Dendritic cell treated with granulocyte-macrophage colony-stimulating factor and Interleukin-4, amounts not matched to agents 40 ng/mL and 50 ng/mL, for 4 days (primary cell): ENCODE data around the gene BCAS4.

Source experiments
- H3K27ac Mint-ChIP-seq: one replicate; pipeline ENCODE4 v1.8.0; 2022; ENCODE audit warnings: mild to moderate bottlenecking, mixed read lengths
- H3K27me3 Mint-ChIP-seq: one replicate; pipeline ENCODE4 v1.8.0; 2022; ENCODE audit warnings: mild to moderate bottlenecking, mixed read lengths
- H3K36me3 Mint-ChIP-seq: one replicate; pipeline ENCODE4 v1.8.0; 2022; ENCODE audit warnings: low read depth, mixed read lengths
- H3K4me1 Mint-ChIP-seq: one replicate; pipeline ENCODE4 v1.8.0; 2022; ENCODE audit warnings: low read depth, mixed read lengths
- H3K4me3 Mint-ChIP-seq: one replicate; pipeline ENCODE4 v1.8.0; 2022; ENCODE audit warnings: mild to moderate bottlenecking, moderate library complexity, mixed read lengths
- H3K9me3 Mint-ChIP-seq: one replicate; pipeline ENCODE4 v1.8.0; 2022; ENCODE audit warnings: mixed read lengths
- intact Hi-C: fragments of 100-400 bp; cut with micrococcal nuclease; formaldehyde crosslinking; loops from one replicate; pipeline ENCODE4 v1.15.0; 2022

The BCAS4 gene

DNA sequence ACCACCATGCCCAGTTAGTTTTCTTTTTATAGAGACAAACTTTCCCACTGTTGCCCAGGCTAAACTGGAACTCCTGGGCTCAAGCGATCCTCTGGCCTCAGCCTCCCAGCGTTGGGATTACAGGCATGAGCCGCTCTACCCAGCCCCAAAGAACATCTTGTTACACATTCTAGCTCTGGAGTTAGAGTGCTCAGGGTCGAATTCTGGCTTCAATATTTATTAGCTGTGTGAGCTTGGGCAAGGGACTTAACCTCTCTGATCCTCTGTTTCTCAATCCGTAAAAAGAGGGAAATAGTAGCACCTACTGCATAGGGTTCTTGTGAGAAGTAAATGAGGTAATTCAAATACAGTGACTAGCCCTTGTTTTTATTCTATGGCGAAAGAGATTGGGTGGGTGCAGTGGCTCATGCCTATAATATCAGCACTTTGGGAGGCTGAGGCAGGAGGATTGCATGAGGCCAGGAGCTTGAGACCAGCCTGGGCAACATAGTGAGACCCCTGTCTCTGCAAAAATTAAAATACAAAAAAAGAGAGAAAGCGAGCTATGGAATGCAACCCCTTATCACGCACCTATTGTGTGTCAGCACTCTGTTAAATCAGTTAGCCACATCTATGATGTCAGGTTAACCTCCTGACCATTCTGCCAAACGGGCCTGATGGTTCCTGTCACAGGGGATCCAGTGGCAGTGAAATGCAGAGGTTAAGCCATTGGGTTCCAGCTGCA lies 19.7 kb downstream of the BCAS4 start:
- Mint-ChIP-seq H3K27ac (no peak overlapping the region), H3K4me1 (peaks cover 8% of the 10 kb centered on the region), H3K36me3 (no peaks in the 10 kb centered on the region), H3K27me3 (peaks cover 2% of the 10 kb centered on the region), H3K9me3 (no peaks in the 10 kb centered on the region), H3K4me3 (no peak overlapping the region)
- intact Hi-C loops: no loop called here

DNA sequence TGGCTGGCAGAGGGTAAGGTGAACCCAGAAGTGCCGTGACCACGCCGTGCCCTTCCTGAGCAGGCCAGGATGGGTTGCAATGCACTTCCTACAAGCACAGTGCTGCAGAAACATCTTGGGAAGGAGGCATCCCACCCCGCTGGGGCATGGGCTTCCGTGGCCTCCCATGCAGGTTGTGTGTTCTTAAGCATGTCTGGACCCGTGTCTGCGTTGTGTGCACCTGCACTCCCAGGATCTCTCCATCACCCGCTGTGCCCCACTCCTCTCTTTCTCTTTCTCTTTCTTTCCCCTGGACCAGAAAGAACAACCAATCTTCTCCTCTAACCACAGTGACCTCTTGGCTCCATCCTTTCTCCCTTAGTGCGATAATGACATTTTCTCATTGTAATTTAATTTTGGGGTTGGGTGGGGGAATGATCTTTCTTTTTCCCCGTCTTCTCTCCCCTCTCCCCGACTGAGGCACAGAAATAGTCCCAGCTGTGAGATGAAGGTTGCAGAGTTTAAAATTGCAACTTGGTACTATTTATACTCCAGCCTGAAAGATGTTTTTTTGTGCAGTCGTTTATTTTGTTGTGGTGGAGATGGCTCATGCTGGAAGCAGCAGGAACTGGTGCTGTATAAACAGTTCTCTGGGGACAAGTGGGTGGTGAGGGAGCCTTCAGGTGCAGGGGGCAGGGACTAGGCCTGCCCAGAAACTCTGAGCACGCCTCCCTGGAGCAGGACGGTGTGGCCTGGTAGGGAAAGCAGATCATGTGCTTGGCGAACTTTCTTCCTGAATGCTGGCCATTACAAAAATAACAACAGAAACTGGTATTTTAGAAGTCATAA lies 20.5 kb downstream of the BCAS4 start:
- Mint-ChIP-seq H3K27ac (no peak overlapping the region), H3K36me3 (no peaks in the 10 kb centered on the region), H3K4me1 (peaks cover 8% of the 10 kb centered on the region), H3K9me3 (no peaks in the 10 kb centered on the region), H3K27me3 (peaks cover 2% of the 10 kb centered on the region), H3K4me3 (no peak overlapping the region)
- intact Hi-C loops: no loop called here

DNA sequence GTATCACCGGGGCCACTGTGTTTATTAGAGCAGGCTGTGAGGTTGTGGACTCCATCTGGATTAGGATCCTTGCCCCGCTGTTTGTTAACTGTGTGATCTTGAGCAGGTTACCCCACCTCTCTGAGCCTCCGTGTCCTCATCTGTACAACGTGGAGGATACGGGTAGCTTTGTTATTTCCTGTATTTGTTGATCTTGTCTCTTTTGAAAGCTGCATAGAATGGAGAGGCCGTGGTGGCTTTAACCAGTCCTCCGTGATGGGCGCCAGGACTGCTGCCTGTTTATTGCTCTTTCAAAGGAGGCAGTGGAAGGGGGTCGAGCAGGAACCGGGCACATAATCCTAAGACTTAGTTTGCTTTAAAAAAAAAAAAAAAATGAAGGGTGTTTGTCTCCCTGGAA lies 22.9 kb downstream of the BCAS4 start:
- H3K4me1 Mint-ChIP-seq: peaks cover 8% of the 10 kb centered on the region
- no peaks in the 10 kb centered on the region for H3K36me3 Mint-ChIP-seq
- peak overlapping the region; percentile 77 for H3K27ac Mint-ChIP-seq

DNA sequence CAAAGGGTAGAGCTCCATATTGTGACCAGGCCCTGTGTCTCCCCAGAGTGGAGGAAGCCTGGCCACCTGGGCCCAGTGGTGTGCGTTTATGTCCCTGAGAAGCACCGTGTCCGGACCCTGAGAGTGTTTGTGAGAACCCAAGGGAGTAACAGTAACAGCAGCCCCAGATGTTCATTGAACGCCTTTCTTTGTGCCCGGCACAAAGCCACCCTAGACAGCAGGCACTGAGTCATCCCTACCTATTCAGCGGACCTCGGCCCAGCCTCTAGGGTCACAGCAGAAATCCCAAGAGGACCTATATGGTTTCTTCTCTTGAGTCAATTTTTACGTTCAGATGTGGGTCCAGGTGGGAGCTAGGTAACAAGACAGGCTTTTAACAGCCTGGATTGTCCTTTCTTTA lies 24.5 kb downstream of the BCAS4 start:
- H3K36me3 Mint-ChIP-seq: no peaks in the 10 kb centered on the region
- intact Hi-C loops: no loop called here
- no peak overlapping the region for H3K4me3 Mint-ChIP-seq
- H3K27ac Mint-ChIP-seq: no peak overlapping the region
- no peaks in the 10 kb centered on the region for H3K27me3 Mint-ChIP-seq
- H3K4me1 Mint-ChIP-seq: peaks cover 8% of the 10 kb centered on the region
- H3K9me3 Mint-ChIP-seq: no peaks in the 10 kb centered on the region

More for the DNA sequence above, 22.9 kb downstream of the BCAS4 start:
- intact Hi-C loops: no loop called here
- H3K4me3 Mint-ChIP-seq: no peak overlapping the region
- no peaks in the 10 kb centered on the region for H3K9me3 Mint-ChIP-seq
- peaks cover 2% of the 10 kb centered on the region for H3K27me3 Mint-ChIP-seq

DNA sequence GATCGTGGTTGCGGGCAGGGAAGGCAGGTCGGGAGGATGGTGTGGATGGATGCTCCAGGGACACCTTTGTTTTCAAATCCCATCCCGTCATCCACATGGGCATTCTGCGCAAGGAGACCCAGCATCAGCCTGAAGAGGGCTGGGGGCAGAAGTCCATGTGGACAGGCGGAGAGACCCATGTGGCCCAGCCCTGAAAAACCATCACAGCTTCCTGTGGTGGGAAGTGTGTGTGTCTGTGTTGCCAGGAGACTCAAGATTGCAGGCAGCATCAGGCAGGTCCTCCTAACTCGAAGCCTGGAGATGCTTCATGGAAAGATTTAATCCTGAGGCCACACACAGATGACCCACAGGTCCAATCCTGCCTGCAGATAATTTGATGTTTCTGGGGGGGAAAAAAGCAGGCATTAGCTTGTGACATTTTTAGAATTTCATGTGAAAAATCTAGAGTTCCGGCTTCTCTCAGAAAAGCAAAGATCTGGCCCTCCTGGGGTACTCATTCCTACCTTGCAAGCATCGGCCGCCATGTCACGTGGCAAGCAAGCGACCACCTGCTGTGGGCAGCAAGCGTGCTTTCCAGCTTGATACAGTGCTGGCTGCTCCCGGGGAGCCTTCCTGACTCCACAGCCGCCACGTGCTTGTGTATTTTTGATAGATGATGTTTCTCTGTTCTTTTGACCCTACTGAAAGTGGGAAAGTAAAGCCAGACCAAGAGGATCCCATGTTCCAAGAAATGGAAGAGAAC lies 25.8 kb downstream of the BCAS4 start:
- Mint-ChIP-seq H3K36me3 (no peaks in the 10 kb centered on the region), H3K9me3 (no peaks in the 10 kb centered on the region), H3K4me3 (no peak overlapping the region), H3K27me3 (no peaks in the 10 kb centered on the region), H3K27ac (no peak overlapping the region), H3K4me1 (peaks cover 8% of the 10 kb centered on the region)
- intact Hi-C loops: no loop called here

DNA sequence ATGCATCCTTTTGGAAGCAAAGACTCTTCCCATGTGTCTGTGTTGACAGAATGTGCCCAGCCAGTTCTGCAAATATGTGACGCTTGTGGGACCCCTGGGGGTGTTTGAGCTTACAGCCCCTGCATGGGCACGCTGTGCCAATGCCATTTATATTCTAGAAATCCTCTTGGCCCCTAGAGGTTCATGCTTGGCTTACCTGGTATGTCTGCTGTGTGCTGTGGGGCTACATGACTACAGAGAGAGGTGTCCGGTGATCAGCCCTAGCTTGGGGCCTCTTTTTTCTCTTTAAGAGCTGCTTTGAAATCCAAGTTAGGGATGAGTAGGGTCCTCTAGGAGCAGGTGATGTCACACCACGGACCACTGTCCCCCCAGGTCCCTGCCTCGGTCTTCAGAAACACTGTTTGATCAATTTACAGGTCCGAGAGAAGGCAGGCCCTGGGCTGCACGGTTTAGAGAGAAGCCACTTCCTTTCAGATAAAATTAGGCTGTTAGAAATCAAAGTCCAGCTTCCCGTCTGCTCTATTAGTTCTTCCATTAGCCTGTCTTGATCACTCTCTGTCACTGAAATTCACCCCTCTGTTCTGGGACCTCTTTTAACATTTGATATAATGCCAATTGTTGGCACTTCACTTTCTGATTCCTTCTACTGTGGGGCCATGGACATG lies 26.5 kb downstream of the BCAS4 start:
- Mint-ChIP-seq H3K36me3 (no peaks in the 10 kb centered on the region), H3K4me3 (no peak overlapping the region), H3K27ac (no peak overlapping the region), H3K27me3 (no peaks in the 10 kb centered on the region), H3K9me3 (no peaks in the 10 kb centered on the region), H3K4me1 (peaks cover 8% of the 10 kb centered on the region)
- intact Hi-C loops: no loop called here

DNA sequence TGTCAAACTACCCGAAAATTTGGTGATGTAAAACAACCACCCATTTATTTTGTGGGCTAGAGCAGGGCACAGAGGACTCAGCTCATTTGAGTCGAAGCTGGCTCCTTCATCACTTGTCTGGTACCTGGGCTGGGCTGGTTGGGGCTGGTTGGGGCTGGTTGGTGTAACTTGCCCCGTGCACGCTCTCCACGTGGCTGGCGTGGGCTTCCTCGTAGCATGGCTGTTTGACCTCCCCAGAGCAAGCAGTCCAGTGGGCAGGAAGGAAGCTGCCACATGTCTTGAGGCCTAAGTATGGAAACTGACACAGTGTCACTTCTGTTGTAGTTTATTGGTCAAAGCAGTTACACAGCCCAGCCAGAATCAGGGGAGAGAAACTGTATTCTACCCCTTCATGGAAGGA lies 27.1 kb downstream of the BCAS4 start:
- intact Hi-C loops: no loop called here
- H3K27me3 Mint-ChIP-seq: no peaks in the 10 kb centered on the region
- H3K27ac Mint-ChIP-seq: no peak overlapping the region
- no peaks in the 10 kb centered on the region for H3K36me3 Mint-ChIP-seq
- no peak overlapping the region for H3K4me3 Mint-ChIP-seq
- H3K9me3 Mint-ChIP-seq: no peaks in the 10 kb centered on the region
- peaks cover 8% of the 10 kb centered on the region for H3K4me1 Mint-ChIP-seq

DNA sequence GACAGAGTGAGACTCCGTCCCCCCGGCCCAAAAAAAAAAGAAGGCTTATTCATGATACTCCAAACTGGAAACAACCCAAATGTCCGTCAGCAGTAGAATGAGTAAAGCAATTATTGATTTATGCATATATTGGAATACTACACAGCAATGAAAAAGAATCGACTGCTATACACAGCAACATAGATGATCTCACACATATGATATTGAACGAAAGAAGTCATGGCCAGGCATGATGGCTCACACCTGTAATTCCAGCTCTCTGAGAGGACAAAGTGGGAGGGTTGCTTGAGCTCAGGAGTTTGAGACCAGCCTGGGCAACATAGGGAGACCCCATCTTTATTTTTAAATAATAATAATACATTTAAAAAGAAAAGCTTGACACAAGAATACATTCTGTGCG lies 28.5 kb downstream of the BCAS4 start:
- no peaks in the 10 kb centered on the region for H3K27me3 Mint-ChIP-seq
- peaks cover 5% of the 10 kb centered on the region for H3K4me1 Mint-ChIP-seq
- no peak overlapping the region for H3K4me3 Mint-ChIP-seq
- H3K36me3 Mint-ChIP-seq: no peaks in the 10 kb centered on the region
- no peak overlapping the region for H3K27ac Mint-ChIP-seq
- H3K9me3 Mint-ChIP-seq: no peaks in the 10 kb centered on the region
- intact Hi-C loops: no loop called here

DNA sequence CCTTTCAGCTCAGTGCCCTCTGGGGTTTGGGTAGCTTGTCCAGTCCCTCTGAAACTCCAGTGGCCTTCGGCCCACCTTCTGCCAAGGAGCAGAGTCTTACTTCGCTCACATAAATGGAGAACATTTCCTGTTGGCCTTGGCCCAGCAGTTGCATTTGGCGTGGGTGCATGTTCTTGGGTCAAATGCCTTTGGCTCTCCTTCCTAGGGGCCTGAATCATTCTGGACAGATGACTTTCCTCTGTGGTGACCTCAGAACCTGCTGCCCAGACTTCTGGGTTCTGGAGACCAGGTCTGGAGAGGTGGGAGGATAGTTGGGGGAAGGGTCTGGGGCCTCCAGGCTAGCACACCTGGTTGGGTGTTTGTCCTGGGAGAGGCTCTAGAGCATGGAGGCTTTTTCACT lies 29.3 kb downstream of the BCAS4 start:
- no peaks in the 10 kb centered on the region for H3K36me3 Mint-ChIP-seq
- no peaks in the 10 kb centered on the region for H3K9me3 Mint-ChIP-seq
- no peaks in the 10 kb centered on the region for H3K4me1 Mint-ChIP-seq
- H3K4me3 Mint-ChIP-seq: no peak overlapping the region
- no peak overlapping the region for H3K27ac Mint-ChIP-seq
- no peaks in the 10 kb centered on the region for H3K27me3 Mint-ChIP-seq
- intact Hi-C loops: no loop called here

DNA sequence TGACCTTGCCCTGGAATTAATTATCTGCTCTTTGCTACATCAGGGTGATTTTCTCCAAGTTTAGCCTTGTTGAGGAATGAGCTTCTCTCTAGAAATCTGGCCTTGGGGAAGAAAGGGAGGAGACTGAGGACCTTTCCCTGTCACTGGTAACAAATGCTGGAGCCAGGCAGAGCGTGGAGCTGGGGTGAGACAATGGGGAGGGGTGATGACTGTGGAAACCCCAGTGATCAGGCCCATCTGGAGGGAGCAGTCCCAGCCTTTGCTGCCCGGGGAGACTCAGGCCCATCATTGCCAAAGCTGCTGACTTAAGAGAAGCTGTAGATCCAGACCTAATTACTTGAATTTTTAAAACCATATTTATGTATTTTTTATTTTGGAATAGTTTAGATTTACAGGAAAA lies 31.3 kb downstream of the BCAS4 start:
- no peaks in the 10 kb centered on the region for H3K27me3 Mint-ChIP-seq
- no peaks in the 10 kb centered on the region for H3K36me3 Mint-ChIP-seq
- no peak overlapping the region for H3K27ac Mint-ChIP-seq
- no peaks in the 10 kb centered on the region for H3K4me1 Mint-ChIP-seq
- H3K9me3 Mint-ChIP-seq: no peaks in the 10 kb centered on the region
- intact Hi-C loops: no loop called here
- no peak overlapping the region for H3K4me3 Mint-ChIP-seq

DNA sequence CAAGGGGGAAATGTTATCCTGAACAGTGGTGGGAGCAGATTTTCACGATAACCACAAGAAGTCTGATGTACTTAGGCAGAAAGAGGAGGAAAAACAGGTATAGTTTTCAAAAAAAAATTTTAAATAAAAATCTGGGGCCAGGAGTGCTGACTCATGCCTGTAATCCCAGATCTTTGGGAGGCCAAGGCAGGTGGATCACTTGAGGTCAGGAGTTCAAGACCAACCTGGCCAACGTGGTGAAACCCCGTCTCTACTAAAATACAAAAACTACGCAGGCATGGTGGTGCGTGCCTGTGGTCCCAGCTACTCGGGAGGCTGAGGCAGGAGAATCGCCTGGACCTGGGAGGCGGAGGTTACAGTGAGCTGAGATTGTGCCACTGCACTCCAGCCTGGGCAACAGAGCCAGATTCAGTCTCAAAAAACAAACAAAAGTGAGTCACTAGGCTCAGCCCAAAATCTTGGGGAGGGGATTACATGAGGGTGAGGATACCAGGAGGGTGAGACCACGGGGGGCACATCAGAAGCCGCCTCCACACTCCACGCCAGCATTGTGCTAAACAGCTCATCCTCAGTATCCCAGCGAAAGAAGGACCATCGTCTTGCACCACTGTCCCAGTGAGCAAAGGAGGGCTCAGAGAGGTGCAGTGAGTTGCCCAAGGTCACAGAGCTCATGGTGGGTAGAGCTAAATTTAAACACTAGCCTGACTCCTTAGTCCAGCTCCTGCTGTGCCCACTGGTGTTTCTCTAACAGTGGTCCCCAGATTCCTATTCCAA lies 33.7 kb downstream of the BCAS4 start:
- no peaks in the 10 kb centered on the region for H3K36me3 Mint-ChIP-seq

DNA sequence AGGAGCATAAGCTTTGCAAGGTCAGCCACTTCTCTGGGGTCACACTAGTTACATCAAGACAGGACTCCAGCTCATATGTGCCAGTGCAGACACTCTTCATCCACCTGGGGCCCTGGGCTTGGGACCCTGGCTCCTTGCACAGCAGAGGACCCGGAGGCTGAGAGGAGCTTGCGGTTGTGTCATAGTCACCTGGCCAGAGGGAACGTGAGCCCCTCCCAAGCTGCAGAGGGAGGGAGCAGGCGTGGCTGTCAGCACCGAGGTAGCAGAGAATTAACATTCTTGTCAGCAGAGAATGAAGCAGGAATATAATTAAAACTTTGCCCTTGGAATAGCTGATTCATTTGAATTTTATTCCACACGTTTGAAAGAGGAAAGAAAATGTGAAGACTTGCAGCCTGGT lies 36.8 kb downstream of the BCAS4 start:
- Mint-ChIP-seq H3K4me1 (no peaks in the 10 kb centered on the region), H3K9me3 (no peaks in the 10 kb centered on the region), H3K27ac (no peak overlapping the region), H3K36me3 (no peaks in the 10 kb centered on the region), H3K27me3 (no peaks in the 10 kb centered on the region), H3K4me3 (no peak overlapping the region)
- intact Hi-C loops: no loop called here

More for the DNA sequence above, 33.7 kb downstream of the BCAS4 start:
- no peaks in the 10 kb centered on the region for H3K4me1 Mint-ChIP-seq
- H3K27me3 Mint-ChIP-seq: no peaks in the 10 kb centered on the region
- H3K4me3 Mint-ChIP-seq: no peak overlapping the region
- no peaks in the 10 kb centered on the region for H3K9me3 Mint-ChIP-seq
- no peak overlapping the region for H3K27ac Mint-ChIP-seq
- intact Hi-C loops: no loop called here

DNA sequence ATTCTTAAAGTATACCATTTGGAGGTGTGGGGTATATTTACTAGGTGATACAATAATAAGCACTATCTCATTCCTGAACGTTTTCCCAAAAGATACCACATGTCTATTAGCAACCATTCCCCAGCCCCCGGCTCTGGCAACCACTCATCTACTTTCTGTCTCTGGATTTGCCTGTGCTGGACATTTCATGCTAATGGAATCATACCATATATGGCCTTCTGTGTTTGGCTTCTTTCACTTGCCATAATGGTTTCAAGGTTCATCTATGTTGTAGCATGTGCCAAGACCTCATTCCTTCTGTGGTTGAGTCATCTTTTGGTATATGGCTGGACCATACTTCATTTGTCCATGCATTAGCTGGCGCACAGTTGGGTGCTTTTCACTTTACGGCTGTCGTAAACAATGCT lies 39.7 kb downstream of the BCAS4 start:
- Mint-ChIP-seq H3K27me3 (no peaks in the 10 kb centered on the region), H3K4me1 (no peaks in the 10 kb centered on the region), H3K9me3 (no peaks in the 10 kb centered on the region), H3K27ac (no peak overlapping the region), H3K4me3 (no peak overlapping the region), H3K36me3 (no peaks in the 10 kb centered on the region)
- intact Hi-C loops: no loop called here
